GM19240 (cell line): ENCODE data around the gene AFF3.

Experiments
- DNase-seq: peaks from one replicate; pipeline ENCODE4 v3.0.0; 2011; ENCODE audit warnings: low spot score; ENCODE audit not compliant: insufficient read length

AFF3 gene

DNA sequence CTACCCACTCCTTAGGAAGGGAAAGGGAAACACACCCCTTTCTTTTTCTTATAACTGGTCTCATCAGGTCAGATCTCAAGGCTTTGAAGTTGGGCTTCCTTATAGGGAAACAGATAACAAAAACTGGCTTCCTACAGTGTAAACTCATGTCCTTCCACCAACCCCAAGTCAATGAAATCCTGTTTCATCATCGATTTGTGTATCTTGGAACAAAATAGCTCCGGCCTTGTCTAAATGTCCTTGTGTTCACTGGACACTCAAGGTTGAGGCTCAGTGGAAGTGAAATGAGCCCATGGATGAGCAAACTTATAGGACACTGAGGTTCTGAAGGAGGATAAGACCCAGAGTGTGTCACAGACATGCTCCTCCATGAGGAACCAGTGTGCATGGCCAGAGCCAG lies 496.4 kb downstream of the AFF3 start:
- DNase-seq, result no peak

- no peak for DNase-seq
These were observed 498.0 kb downstream of the AFF3 start for GRCh38 chr2:99644419-99644787.

DNA sequence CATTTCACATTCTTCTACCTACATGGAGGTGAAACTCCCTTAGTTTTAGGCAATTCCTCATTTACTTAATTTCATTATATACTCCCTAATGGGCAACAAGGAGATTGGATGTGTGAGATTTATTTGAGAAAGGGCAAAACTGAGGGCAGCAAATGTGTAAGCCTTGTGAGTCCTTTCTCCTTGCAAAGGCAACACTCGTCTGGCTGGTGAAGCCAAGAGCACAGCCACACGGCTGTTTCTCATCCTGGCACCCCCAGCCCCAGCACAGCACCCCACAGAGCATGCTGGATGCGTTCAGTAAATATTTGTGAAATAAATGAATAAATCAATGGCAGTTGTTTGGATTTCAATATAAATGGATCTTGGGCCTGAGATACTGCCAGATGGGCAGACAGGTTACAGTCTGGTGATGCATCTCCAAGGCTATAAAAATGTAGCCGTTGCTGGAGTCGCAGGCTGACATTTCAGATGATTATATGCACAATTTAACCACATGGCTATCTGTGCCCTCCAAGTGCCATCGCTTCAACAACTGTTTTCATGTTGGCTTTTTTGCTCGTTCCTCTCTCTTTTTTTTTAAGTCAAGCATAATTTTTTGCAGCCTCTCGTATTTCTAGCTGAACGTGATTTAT lies 498.5 kb downstream of the AFF3 start:
- DNase-seq, result no peak

- no peak for DNase-seq
These were observed 500.4 kb downstream of the AFF3 start for GRCh38 chr2:99641999-99642398.

DNA sequence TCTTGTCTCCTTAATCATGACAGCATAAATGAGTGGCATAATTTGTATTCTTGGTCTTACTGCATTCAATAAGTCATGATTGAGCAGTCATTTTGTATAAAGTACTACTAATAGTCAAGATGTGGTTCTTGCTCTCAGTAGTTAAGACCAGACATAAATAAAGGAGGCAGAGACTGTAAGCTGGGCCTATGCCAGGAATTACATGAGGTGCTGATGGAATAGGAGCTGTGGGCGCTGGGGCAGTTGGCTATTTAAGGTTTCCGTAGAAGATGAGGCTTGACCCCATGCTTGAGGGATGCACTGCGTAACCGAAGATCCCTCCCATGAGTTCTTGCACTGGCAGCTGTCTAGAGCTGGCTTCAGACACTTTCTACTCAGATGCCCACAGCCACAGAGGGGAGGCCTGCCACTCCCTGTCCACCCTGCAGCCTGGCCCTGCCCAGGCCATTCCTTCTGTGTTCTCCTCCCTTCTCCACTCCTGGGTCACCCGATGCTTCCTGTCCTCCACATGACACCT lies 501.7 kb downstream of the AFF3 start:
- no peak for DNase-seq

DNA sequence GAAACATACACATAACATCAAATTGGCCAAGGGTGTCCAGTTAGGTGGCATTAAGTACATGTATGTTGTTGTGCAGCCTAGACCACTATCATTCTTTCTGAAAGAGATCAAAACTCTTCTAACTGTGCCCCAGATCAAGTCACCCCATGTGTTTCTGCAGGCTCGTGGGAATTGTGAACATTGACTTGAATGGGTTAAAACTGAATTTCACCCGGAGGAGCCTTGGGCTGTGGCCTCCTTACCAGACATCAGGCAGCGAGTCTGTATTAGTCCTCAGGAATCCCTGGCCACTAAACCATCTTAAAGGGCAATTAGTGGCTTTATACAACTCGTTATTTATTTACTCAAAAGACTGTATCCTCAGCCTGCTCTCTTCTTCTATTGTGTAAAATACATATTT lies 503.6 kb downstream of the AFF3 start:
- no peak for DNase-seq

DNA sequence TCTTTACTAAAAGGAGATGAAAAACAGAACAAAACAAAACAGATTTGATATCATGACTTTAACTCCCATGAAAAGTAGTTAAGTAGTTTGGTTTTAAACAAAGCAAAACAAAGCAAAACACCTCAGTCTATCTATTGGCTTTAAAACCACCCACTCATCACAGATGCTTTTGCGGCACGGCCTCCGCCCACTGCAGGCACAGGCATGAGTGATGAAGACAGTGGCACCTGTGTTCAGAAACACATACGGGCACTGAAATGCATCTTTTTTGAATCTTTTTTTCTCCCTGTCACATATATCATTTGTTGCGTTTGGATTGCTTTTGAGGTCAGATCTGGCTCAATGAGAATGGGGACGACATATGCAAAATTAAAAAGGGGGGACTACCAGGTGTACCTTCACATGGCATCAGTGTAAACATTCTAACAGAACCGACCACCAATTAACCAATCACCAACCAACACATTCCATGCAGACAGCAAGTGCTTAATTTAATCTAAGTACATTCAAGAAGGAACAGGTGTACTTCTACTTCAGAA lies 505.2 kb downstream of the AFF3 start:
- no peak for DNase-seq

DNA sequence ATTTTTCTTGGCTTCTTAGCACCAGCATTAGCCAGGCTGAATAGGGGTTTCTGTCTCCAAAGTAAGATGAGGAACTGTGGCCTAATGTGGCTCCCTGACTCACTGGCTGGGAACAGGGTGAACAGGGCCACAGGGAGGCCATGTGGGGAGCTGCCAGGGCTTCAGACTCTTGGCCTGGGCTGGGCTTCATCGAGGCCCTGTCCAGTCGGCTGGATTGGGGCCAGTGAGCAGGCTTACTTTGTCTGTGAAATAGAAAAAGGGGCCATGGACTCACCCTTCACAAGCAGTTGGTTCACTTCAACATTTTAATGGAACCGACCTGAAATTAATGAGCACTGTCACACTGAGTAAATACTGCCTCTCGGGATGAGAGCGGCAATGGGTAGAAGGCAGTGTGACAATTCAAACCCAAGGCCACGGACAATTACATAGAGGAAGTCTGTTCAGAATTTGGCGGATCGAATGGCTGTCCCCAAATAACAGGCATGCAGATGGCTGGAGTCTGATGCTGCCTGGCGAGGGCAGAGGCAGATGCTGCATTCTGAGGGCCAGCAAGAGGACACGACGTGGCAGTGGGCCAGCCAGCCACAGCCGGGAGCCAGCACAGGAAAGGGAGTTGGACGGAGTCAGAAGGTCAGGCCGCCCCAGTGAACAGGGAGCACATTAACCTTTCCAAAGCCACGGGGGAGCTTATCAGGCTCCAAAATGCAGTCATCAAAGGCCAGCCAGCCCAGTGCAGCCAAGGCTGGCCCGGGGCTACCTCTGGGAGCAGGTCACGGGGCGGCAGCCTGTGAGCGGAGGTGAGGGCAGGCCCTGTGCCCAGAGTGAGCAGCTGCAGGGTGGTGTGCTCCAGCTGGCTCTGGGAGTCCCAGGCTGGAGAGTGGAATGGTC lies 506.0 kb downstream of the AFF3 start:
- no peak for DNase-seq

GRCh38 chr2:99635710-99636109 lies 506.7 kb downstream of the AFF3 start:
- no peak for DNase-seq

DNA sequence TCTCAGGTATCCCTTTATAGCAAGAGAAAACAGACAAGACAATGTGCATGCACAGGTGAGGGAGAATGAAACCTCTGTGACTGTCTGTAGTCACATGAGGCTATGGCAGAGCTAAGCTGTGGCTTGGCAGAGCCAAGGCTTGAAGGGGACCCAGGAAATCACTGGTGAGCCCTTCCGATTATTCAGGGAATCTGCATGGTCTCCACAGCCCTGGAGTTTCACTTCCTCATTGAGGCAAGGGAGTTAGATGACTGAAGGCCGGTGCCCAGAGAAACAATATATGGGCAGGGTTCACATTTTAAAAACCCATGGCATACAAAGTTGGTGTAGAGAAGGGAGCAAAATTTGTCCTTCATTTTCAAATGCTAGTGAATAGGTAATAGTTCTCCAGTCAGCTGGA lies 508.2 kb downstream of the AFF3 start:
- no peak for DNase-seq

- DNase-seq, result no peak
These were observed 510.7 kb downstream of the AFF3 start for GRCh38 chr2:99631700-99632099.

DNA sequence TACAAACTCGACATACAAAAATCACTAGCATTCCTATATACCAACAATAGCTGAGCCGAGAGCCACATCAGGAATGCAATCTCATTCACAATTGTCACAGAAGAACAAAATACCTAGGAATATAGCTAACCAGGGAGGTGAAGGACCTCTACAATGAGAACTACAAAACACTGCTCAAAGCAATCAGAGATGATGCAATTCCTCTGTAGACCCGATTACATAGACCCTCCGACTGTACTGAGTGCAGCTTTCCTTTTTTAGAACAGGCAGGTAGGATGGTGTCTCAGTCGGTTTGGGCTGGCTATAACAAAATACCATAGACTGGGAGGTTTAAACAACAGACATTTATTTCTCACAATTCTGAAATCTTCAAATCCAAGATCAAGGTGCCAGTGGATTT lies 513.1 kb downstream of the AFF3 start:
- no peak for DNase-seq

DNA sequence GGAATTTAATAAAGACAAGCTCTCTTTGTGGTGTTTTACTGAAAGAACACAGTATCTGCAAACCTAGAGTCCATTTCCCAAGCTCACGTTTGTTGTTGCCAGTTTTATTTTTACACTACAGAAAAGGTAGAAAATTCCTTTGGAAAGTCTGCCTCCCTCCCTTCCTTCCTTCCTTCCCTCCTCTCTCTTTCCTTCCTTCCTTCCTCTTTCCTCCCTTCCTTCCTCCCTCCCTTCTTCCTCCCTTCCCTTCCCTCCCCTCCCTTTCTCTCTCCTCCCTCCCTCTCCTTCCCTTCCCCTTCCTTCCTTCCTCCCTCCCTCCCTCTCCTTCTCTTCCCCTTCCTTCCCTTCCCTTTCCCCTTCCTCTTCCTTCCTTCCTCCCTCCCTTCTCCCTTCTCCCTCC lies 516.2 kb downstream of the AFF3 start:
- no peak for DNase-seq

DNA sequence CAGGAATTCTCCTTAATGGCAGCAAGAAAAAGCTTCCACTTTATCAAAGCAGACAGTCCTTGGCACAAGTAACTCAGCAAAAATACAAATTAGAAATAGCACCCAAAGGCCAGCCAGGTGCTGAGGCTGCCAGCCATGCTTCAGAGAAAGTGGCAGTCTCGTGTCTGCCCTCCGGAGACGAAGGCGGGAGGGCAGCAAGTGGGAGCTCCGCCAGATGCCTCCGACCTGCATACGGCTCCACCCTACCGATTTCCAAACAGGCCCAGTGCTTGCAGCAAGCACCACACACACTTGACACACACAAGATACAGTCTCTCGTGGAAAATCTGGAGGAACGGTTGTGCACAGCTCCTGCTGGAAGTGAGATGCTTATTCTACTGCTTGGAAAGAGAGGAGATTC lies 517.7 kb downstream of the AFF3 start:
- no peak for DNase-seq

GRCh38 chr2:99623613-99624012 lies 518.8 kb downstream of the AFF3 start:
- no peak for DNase-seq

- DNase-seq, result no peak
These were observed 519.4 kb downstream of the AFF3 start for GRCh38 chr2:99623035-99623434.

DNA sequence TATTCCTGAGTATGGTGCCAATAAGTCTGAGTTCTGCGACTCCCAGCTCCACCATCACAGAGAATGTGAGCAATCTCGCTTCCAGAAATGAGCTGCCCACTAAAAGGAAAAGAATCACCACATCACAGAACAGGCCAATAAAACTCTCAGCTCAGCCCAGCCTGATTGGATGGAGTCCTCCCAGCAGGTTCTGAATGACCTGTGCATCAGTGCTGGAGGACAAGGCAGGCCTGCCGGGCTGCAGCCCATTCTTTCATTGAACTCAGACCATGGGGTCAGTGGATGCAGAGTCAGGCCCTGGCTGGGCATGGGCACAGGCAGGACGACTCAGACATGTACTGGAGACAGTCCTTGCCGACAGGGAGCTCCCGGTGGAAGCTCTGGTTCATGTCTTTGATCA lies 519.9 kb downstream of the AFF3 start:
- DNase-seq, result no peak

GRCh38 chr2:99621774-99622173 lies 520.6 kb downstream of the AFF3 start:
- no peak for DNase-seq

GRCh38 chr2:99621106-99621505 lies 521.3 kb downstream of the AFF3 start:
- no peak for DNase-seq

GRCh38 chr2:99619151-99619550 lies 523.2 kb downstream of the AFF3 start:
- no peak for DNase-seq

- DNase-seq, result no peak
These were observed 523.8 kb downstream of the AFF3 start for GRCh38 chr2:99618579-99619097.

DNA sequence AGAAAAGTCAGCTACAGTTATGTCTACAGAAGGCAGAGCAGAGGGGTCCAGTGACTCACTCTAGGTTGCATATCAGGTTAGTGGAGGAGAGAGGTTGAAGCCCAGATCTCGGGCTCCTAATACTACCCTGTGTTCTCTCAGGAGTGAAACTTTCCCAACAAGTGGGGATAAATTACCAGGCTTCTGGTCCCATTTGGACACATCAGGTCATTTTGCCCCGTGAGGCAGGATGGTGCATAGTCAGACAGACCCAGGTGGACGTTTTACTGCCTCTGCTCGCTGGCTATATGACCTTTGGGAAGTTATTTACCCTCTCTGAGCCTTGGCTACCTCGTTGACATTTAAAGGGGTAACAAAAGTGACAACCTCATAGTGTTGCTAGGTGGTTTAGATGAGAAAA lies 524.6 kb downstream of the AFF3 start:
- DNase-seq, result no peak
